Neural crest cell (in vitro differentiated cells): ENCODE data around the gene CHAF1A. TPM values are rescaled to one million over a fixed set of nuclear protein-coding genes. Genes with fewer than 3 reads are reported as not detected.

Source experiments
- DNase-seq: peaks from one replicate; pipeline ENCODE4 v3.0.0; 2021; ENCODE audit warnings: low read depth, mixed read lengths, low spot score
- H3K27ac Mint-ChIP-seq: one replicate; pipeline ENCODE4 v1.8.0; 2021; ENCODE audit warnings: mild to moderate bottlenecking, mixed read lengths; ENCODE audit not compliant: unreplicated experiment
- H3K27me3 Mint-ChIP-seq: 2 replicates; pipeline ENCODE4 v1.8.0; 2021; ENCODE audit warnings: low read depth, mild to moderate bottlenecking, mixed read lengths
- H3K36me3 Mint-ChIP-seq: 2 replicates; pipeline ENCODE4 v1.8.0; 2021; ENCODE audit warnings: low read depth, mild to moderate bottlenecking, mixed read lengths
- H3K4me1 Mint-ChIP-seq: 2 replicates; pipeline ENCODE4 v1.8.0; 2021; ENCODE audit warnings: mixed read lengths
- H3K4me3 Mint-ChIP-seq: one replicate; pipeline ENCODE4 v1.8.0; 2021; ENCODE audit warnings: mild to moderate bottlenecking, mixed read lengths
- H3K9me3 Mint-ChIP-seq: 2 replicates; pipeline ENCODE4 v1.8.0; 2021; ENCODE audit warnings: mixed read lengths
- CTCF ChIP-seq: fragments of 200-600 bp; sonication (generic); conservative IDR thresholded peaks from 2 replicates; pipeline ENCODE4 v1.5.0; 2021; ENCODE audit warnings: antibody characterized with exemption, mild to moderate bottlenecking
- total RNA-seq: library from RNA; stranded (reverse); gene quantifications from 2 replicates; pipeline ENCODE4 v1.2.1, GENCODE V29; 2021

The CHAF1A gene
- total RNA-seq, 1 donor from 2014 or later: 120 TPM

- Mint-ChIP-seq H3K4me3 (no peak overlapping the region), H3K27me3 (no peaks in the 10 kb centered on the region), H3K36me3 (peaks cover 4% of the 10 kb centered on the region), H3K9me3 (no peaks in the 10 kb centered on the region), H3K4me1 (no peaks in the 10 kb centered on the region), H3K27ac (no peak overlapping the region)
- DNase-seq: no peak
- TF ChIP-seq CTCF: no peak
Observed at GRCh38 chr19:4415352-4415751, 12.9 kb downstream of the CHAF1A start.

GRCh38 chr19:4416268-4416667, 13.8 kb downstream of the CHAF1A start:
- H3K4me3 Mint-ChIP-seq: no peak overlapping the region

GRCh38 chr19:4423416-4424126, 21.1 kb downstream of the CHAF1A start:
- no peak for TF ChIP-seq CTCF
- Mint-ChIP-seq H3K4me1 (no peaks in the 10 kb centered on the region), H3K27ac (no peak overlapping the region), H3K9me3 (no peaks in the 10 kb centered on the region), H3K36me3 (peaks cover 6% of the 10 kb centered on the region), H3K27me3 (no peaks in the 10 kb centered on the region), H3K4me3 (no peak overlapping the region)
- no peak for DNase-seq

More at GRCh38 chr19:4416268-4416667, 13.8 kb downstream of the CHAF1A start:
- TF ChIP-seq CTCF: no peak
- peaks cover 4% of the 10 kb centered on the region for H3K36me3 Mint-ChIP-seq
- no peak for DNase-seq
- no peaks in the 10 kb centered on the region for H3K4me1 Mint-ChIP-seq
- no peak overlapping the region for H3K27ac Mint-ChIP-seq
- H3K9me3 Mint-ChIP-seq: no peaks in the 10 kb centered on the region
- H3K27me3 Mint-ChIP-seq: no peaks in the 10 kb centered on the region

GRCh38 chr19:4425537-4425936, 23.1 kb downstream of the CHAF1A start:
- Mint-ChIP-seq H3K36me3 (peaks cover 13% of the 10 kb centered on the region), H3K4me3 (no peak overlapping the region), H3K9me3 (no peaks in the 10 kb centered on the region), H3K27ac (no peak overlapping the region), H3K4me1 (no peaks in the 10 kb centered on the region), H3K27me3 (no peaks in the 10 kb centered on the region)
- no peak for DNase-seq
- no peak for TF ChIP-seq CTCF

- peak overlapping the region; percentile 43 for H3K27ac Mint-ChIP-seq
- no peak overlapping the region for H3K4me3 Mint-ChIP-seq
- H3K4me1 Mint-ChIP-seq: no peaks in the 10 kb centered on the region
- peaks cover 14% of the 10 kb centered on the region for H3K36me3 Mint-ChIP-seq
- DNase-seq: no peak
- no peak for TF ChIP-seq CTCF
- no peaks in the 10 kb centered on the region for H3K9me3 Mint-ChIP-seq
- no peaks in the 10 kb centered on the region for H3K27me3 Mint-ChIP-seq
Observed at GRCh38 chr19:4428326-4428975, 26.0 kb downstream of the CHAF1A start.
